CD14-positive monocyte (primary cell): Measurements from ENCODE around the gene DOP1B. TPM values are rescaled to one million over a fixed set of nuclear protein-coding genes. Genes with fewer than 3 reads are reported as not detected.

Source experiments
- DNase-seq, 3 donors: peaks; one replicate each; pipeline ENCODE4 v3.0.0-alpha.2; 2011 to 2022
- H2AFZ ChIP-seq: 2 replicates; pipeline ENCODE4 v1.6.0; 2012; ENCODE audit warnings: mild to moderate bottlenecking, low read depth, low read length, inconsistent platforms; ENCODE audit not compliant: insufficient read depth, poor library complexity, severe bottlenecking
- H3K27ac ChIP-seq, 2 donors: 1 replicate in 1 of 2; 2 replicates in 1 of 2; pipeline ENCODE4 v1.5.1; 2012 to 2013; ENCODE audit warnings: low read length in 2 of 2, control low read depth in 1 of 2, inconsistent platforms in 1 of 2, low read depth in 1 of 2, mild to moderate bottlenecking in 1 of 2
- H3K27me3 ChIP-seq, 2 donors: one replicate each; pipeline versions ENCODE4 v1.6.0 to v1.6.1; 2011 to 2013; ENCODE audit warnings: low read length in 2 of 2; ENCODE audit not compliant: control insufficient read depth in 2 of 2, insufficient read depth in 2 of 2
- H3K36me3 ChIP-seq, 2 donors: replicated peaks in 1 of 2; 1 replicate in 1 of 2; 2 replicates in 1 of 2; pipeline versions ENCODE4 v1.5.1 to v1.6.1; 2012 to 2013; ENCODE audit warnings: low read length in 2 of 2, control low read depth in 1 of 2, inconsistent platforms in 1 of 2, mild to moderate bottlenecking in 1 of 2; ENCODE audit not compliant: insufficient read depth in 2 of 2, control insufficient read depth in 1 of 2
- H3K4me1 ChIP-seq, 2 donors: 1 replicate in 1 of 2; 2 replicates in 1 of 2; pipeline versions ENCODE4 v1.5.1 to v1.6.1; 2012 to 2013; ENCODE audit warnings: low read length in 2 of 2, control low read depth in 1 of 2, inconsistent platforms in 1 of 2, mild to moderate bottlenecking in 1 of 2, moderate library complexity in 1 of 2; ENCODE audit not compliant: insufficient read depth in 2 of 2, control insufficient read depth in 1 of 2
- H3K4me2 ChIP-seq: replicated peaks from 2 replicates; pipeline ENCODE3; 2012; ENCODE audit warnings: low read length, moderate library complexity, mild to moderate bottlenecking; ENCODE audit not compliant: poor library complexity, severe bottlenecking; ENCODE audit errors: extremely low read depth
- H3K4me3 ChIP-seq, 3 experiments: fragments of 200-600 bp in 1 of 3; sonication (generic) in 1 of 3; replicated peaks in 1 of 3; 1 replicate in 2 of 3; 2 replicates in 1 of 3; pipeline ENCODE4 v1.5.1; 2011 to 2013; ENCODE audit warnings: low read length in 3 of 3, mild to moderate bottlenecking in 3 of 3, control low read depth in 2 of 3, low read depth in 2 of 3, inconsistent platforms in 1 of 3, moderate library complexity in 1 of 3
- H3K79me2 ChIP-seq: 2 replicates; pipeline ENCODE4 v1.6.0; 2012; ENCODE audit warnings: mild to moderate bottlenecking, control low read depth, inconsistent platforms, low read length, moderate library complexity; ENCODE audit not compliant: insufficient read depth
- H3K9ac ChIP-seq: 2 replicates; pipeline ENCODE4 v1.6.0; 2017; ENCODE audit warnings: low read length, mild to moderate bottlenecking; ENCODE audit not compliant: insufficient read depth, poor library complexity, severe bottlenecking
- H3K9me3 ChIP-seq, 2 donors: replicated peaks in 1 of 2; 1 replicate in 1 of 2; 2 replicates in 1 of 2; pipeline versions ENCODE4 v1.5.1 to v1.6.1; 2012 to 2013; ENCODE audit warnings: low read length in 2 of 2, control low read depth in 1 of 2; ENCODE audit not compliant: control insufficient read depth in 1 of 2, insufficient read depth in 1 of 2
- H4K20me1 ChIP-seq: 2 replicates; pipeline ENCODE4 v1.6.0; 2012; ENCODE audit warnings: mild to moderate bottlenecking, low read length, control low read depth, moderate library complexity; ENCODE audit not compliant: insufficient read depth
- H3K27ac Mint-ChIP-seq, 7 donors: one replicate each; pipeline ENCODE4 v1.8.0; 2020; ENCODE audit warnings: mild to moderate bottlenecking in 7 of 7, mixed read lengths in 7 of 7, moderate library complexity in 6 of 7, inconsistent platforms in 2 of 7
- H3K27me3 Mint-ChIP-seq, 3 donors: one replicate each; pipeline ENCODE4 v1.8.0; 2021 to 2022; ENCODE audit warnings: low read depth in 3 of 3, mild to moderate bottlenecking in 3 of 3, mixed read lengths in 3 of 3, moderate library complexity in 3 of 3, inconsistent platforms in 1 of 3
- H3K36me3 Mint-ChIP-seq, 2 donors: one replicate each; pipeline ENCODE4 v1.8.0; 2020; ENCODE audit warnings: mixed read lengths in 2 of 2, inconsistent platforms in 1 of 2, mild to moderate bottlenecking in 1 of 2
- H3K4me1 Mint-ChIP-seq: one replicate; pipeline ENCODE4 v1.8.0; 2020; ENCODE audit warnings: mild to moderate bottlenecking, mixed read lengths
- H3K4me3 Mint-ChIP-seq, 2 donors: one replicate each; pipeline ENCODE4 v1.8.0; 2020; ENCODE audit warnings: mild to moderate bottlenecking in 2 of 2, mixed read lengths in 2 of 2, moderate library complexity in 1 of 2
- H3K9me3 Mint-ChIP-seq, 7 donors: one replicate each; pipeline ENCODE4 v1.8.0; 2020 to 2022; ENCODE audit warnings: mixed read lengths in 7 of 7, mild to moderate bottlenecking in 6 of 7, moderate library complexity in 6 of 7, inconsistent platforms in 2 of 7
- CTCF ChIP-seq: fragments of 200-600 bp; IDR thresholded peaks from one replicate; pipeline ENCODE4 v1.8.0; 2022; ENCODE audit warnings: antibody characterized with exemption, mild to moderate bottlenecking
- WGBS: methylation state at CpG from one replicate; pipeline ENCODE4 v1.1.5; 2013; ENCODE audit warnings: missing lambda C conversion rate; ENCODE audit not compliant: insufficient coverage; 5-methylcytosine and 5-hydroxymethylcytosine counted together
- intact Hi-C, 2 donors: fragments of 100-400 bp; cut with micrococcal nuclease; formaldehyde crosslinking; loops; one replicate each; pipeline versions ENCODE4 v1.15.0 to v1.15.1; 2023
- polyA plus RNA-seq, 3 donors: library from polyadenylated mRNA; depleted of rRNA in 1 of 3; unstranded in 2 of 3; stranded (reverse) in 1 of 3; fragments of 300-500 nt in 2 of 3; fragments of >200 nt in 1 of 3; fragmentation: Illumina TruSeq in 2 of 3; gene quantifications; 1 replicate in 2 of 3; 2 replicates in 1 of 3; pipeline ENCODE4 v1.2.3, GENCODE V29; 2012 to 2021

Gene DOP1B
- polyA plus RNA-seq, 3 donors = 6.0 to 14.4 (median 11.0) TPM

- intact Hi-C loops = no loop called here
- TF ChIP-seq CTCF = no peak
- H2AFZ ChIP-seq = no peak overlapping the region
- no peak overlapping the region for H3K9ac ChIP-seq
- peaks cover 12 to 14% of the 10 kb centered on the region in 2 donors for H3K4me1 ChIP-seq
- Mint-ChIP-seq H3K36me3 (peaks cover 18 to 37% of the 10 kb centered on the region in 2 donors), H3K27me3 (peaks cover 0 to 2% (median 0%) of the 10 kb centered on the region in 3 donors), H3K4me3 (no peak overlapping the region), H3K9me3 (no peaks in the 10 kb centered on the region), H3K4me1 (peaks cover 11% of the 10 kb centered on the region), H3K27ac (peak overlapping the region in 1 of 7 donors; percentile 28)
- no peak overlapping the region for H3K4me3 ChIP-seq
- no peak overlapping the region for H3K4me2 ChIP-seq
- H4K20me1 ChIP-seq = peaks cover 11% of the 10 kb centered on the region
- H3K36me3 ChIP-seq = peaks cover 3 to 5% of the 10 kb centered on the region in 2 donors
- DNase-seq = no peak
- no peak overlapping the region for H3K27ac ChIP-seq
- peaks cover 30% of the 10 kb centered on the region for H3K79me2 ChIP-seq
- H3K27me3 ChIP-seq = no peaks in the 10 kb centered on the region
- no peaks in the 10 kb centered on the region for H3K9me3 ChIP-seq
- WGBS = 90% methylated on average over 5 of the region's 7 CpGs
Observed at GRCh38 chr21:36193200-36193599, 36.6 kb downstream of the DOP1B start.

- Histone ChIP-seq H3K27me3 (no peaks in the 10 kb centered on the region), H4K20me1 (peaks cover 11% of the 10 kb centered on the region), H3K4me2 (no peak overlapping the region), H3K4me1 (peaks cover 4 to 5% of the 10 kb centered on the region in 2 donors), H2AFZ (no peak overlapping the region), H3K9me3 (no peaks in the 10 kb centered on the region), H3K9ac (no peak overlapping the region), H3K79me2 (peaks cover 30% of the 10 kb centered on the region), H3K4me3 (no peak overlapping the region), H3K36me3 (peaks cover 5 to 13% of the 10 kb centered on the region in 2 donors), H3K27ac (no peak overlapping the region)
- H3K9me3 Mint-ChIP-seq = no peaks in the 10 kb centered on the region
- H3K36me3 Mint-ChIP-seq = peaks cover 20 to 42% of the 10 kb centered on the region in 2 donors
- DNase-seq = no peak
- H3K27ac Mint-ChIP-seq = no peak overlapping the region
- no peak for TF ChIP-seq CTCF
- no peak overlapping the region for H3K4me3 Mint-ChIP-seq
- H3K27me3 Mint-ChIP-seq = peaks cover 0 to 2% (median 0%) of the 10 kb centered on the region in 3 donors
- intact Hi-C loops = no loop called here
- WGBS = 100% methylated on average over 2 of the region's 3 CpGs
- H3K4me1 Mint-ChIP-seq = peaks cover 3% of the 10 kb centered on the region
Observed at GRCh38 chr21:36194024-36194423, 37.4 kb downstream of the DOP1B start.
